GM10248 (cell line): Measurements from ENCODE around the gene TTC8.

Experiments
- CTCF ChIA-PET: fragments of 300-600 bp; sonication (Branson Sonifier 250); formaldehyde crosslinking; extraction: SDS; loops from one replicate; lab custom pipeline; 2021; ENCODE audit warnings: antibody characterized with exemption; lab: Yijun Ruan, JAX
- POLR2A ChIA-PET: fragments of 350-650 bp; sonication (Branson Sonifier 250); formaldehyde crosslinking; extraction: SDS; loops from one replicate; lab custom pipeline; 2020; ENCODE audit warnings: antibody characterized with exemption; lab: Yijun Ruan, JAX
- DNase-seq: peaks from one replicate; pipeline ENCODE4 v3.0.0; 2012; ENCODE audit errors: extremely low spot score
- TF ChIP-seq, protein P1 (sequence below): IDR thresholded peaks from 2 replicates; pipeline ENCODE4 v1.5.1; 2012; ENCODE audit warnings: mild to moderate bottlenecking, low read depth; ENCODE audit errors: extremely low read depth, missing control alignments, control extremely low read depth

TTC8 gene

GRCh38 chr14:88919502-88919901, 95.1 kb downstream of the TTC8 start:
- DNase-seq, result no peak
- CTCF ChIA-PET, result interaction anchor here (1.8 kb wide), 1 partner anchor 15 kb away, joined by 4 read pairs; no protein-coding TSS in a partner anchor
- TF ChIP-seq, protein P1, sequence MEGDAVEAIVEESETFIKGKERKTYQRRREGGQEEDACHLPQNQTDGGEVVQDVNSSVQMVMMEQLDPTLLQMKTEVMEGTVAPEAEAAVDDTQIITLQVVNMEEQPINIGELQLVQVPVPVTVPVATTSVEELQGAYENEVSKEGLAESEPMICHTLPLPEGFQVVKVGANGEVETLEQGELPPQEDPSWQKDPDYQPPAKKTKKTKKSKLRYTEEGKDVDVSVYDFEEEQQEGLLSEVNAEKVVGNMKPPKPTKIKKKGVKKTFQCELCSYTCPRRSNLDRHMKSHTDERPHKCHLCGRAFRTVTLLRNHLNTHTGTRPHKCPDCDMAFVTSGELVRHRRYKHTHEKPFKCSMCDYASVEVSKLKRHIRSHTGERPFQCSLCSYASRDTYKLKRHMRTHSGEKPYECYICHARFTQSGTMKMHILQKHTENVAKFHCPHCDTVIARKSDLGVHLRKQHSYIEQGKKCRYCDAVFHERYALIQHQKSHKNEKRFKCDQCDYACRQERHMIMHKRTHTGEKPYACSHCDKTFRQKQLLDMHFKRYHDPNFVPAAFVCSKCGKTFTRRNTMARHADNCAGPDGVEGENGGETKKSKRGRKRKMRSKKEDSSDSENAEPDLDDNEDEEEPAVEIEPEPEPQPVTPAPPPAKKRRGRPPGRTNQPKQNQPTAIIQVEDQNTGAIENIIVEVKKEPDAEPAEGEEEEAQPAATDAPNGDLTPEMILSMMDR, result no peak
- POLR2A ChIA-PET, result no interaction called here
